T-helper 1 cell treated with Interleukin-12 subunit alpha and Interleukin-12 subunit beta and Interleukin-4 antibody, amounts not matched to agents 30 μg/mL and 1 μg/mL, for 36 hours (primary cell): ENCODE measurements around the gene IL25.
"Not testable (repeated sequence)": the region's sequence is repeated elsewhere in the genome, so short reads cannot be mapped to it uniquely, and the experiment has no call there.

ENCODE experiments used
- H3K27ac Mint-ChIP-seq: one replicate; pipeline ENCODE4 v1.8.0; 2021; ENCODE audit warnings: mild to moderate bottlenecking, mixed read lengths
- H3K27me3 Mint-ChIP-seq: one replicate; pipeline ENCODE4 v1.8.0; 2021; ENCODE audit warnings: low read depth, mixed read lengths
- H3K36me3 Mint-ChIP-seq: one replicate; pipeline ENCODE4 v1.8.0; 2021; ENCODE audit warnings: low read depth, mixed read lengths
- H3K4me1 Mint-ChIP-seq: one replicate; pipeline ENCODE4 v1.8.0; 2021; ENCODE audit warnings: low read depth, mixed read lengths
- H3K4me3 Mint-ChIP-seq: one replicate; pipeline ENCODE4 v1.8.0; 2021; ENCODE audit warnings: mild to moderate bottlenecking, moderate library complexity, mixed read lengths
- H3K9me3 Mint-ChIP-seq: one replicate; pipeline ENCODE4 v1.8.0; 2021; ENCODE audit warnings: mixed read lengths

Gene IL25

DNA sequence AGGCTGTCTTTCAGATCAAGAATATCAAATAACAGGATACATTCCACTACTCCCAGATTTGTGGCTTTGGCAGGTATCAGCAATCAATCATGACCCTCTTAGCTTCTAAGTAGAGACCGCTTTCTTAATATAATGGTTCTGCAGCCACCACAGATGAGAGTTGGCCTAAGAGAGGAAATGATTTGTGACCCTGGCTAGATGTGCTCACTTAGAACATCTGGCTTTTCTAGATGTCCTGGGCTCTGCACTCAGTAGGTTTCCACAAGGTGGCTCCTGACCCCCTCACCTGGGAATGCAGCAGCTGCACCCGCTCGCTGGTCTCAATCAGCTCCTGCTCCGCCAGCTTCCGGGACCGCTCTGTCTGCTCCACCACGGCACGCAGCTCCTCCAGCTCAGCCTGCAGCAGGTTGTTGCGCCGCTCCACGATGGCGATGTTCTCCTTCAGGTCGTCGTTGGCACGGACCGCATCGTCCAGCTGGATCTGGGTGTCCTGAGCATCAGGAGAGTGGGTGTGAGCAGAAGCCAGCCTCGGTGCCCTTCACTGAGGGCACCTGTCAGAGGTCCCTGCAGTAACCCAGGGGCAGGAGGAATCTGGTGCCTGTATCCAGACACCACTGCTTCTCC, 13.1 kb downstream of the IL25 start:
- Mint-ChIP-seq H3K4me3 (no peak overlapping the region), H3K27ac (no peak overlapping the region), H3K4me1 (no peaks in the 10 kb centered on the region)

DNA sequence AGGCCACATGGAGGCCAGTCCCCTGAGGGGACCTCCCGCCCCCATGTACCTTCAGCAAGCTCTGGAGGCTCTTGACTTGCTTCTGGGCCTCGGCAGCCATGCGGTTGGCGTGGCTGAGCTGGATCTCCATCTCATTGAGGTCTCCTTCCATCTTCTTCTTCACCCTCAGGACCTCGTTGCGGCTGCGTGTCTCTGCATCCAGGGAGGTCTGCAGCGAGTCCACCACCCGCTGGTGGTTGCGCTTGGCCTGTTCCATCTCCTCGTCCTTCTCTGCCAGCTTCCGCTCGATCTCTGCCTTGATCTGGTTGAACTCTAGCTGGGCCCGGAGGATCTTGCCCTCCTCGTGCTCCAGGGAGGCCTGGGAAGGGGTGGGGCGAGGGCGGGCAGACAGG, 13.7 kb downstream of the IL25 start:
- H3K27me3 Mint-ChIP-seq = peaks cover 10% of the 10 kb centered on the region
- not testable (repeated sequence) for H3K4me1 Mint-ChIP-seq, H3K27ac Mint-ChIP-seq, H3K9me3 Mint-ChIP-seq, H3K4me3 Mint-ChIP-seq, H3K36me3 Mint-ChIP-seq

More for the DNA sequence above, 13.1 kb downstream of the IL25 start:
- H3K36me3 Mint-ChIP-seq = no peaks in the 10 kb centered on the region
- no peaks in the 10 kb centered on the region for H3K9me3 Mint-ChIP-seq
- peaks cover 10% of the 10 kb centered on the region for H3K27me3 Mint-ChIP-seq

DNA sequence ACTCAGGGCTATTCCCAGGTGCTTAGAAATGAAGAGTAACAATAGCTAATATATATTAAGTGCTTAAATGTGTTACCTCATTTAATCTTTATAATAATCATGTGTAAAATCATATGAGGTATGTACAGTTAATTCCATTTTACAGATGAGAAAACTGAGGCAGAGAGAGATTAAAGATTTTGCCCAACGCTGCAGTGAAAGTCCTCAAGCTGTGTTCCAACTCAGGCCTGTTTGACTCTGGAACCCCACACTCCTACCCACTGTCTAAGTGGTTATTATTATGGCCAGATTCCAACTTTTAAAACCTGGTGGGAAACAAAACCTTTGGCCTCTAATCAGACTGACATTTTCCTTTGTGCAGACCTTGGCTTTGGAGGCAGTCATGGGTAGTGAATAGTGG, 14.4 kb downstream of the IL25 start:
- H3K36me3 Mint-ChIP-seq = no peaks in the 10 kb centered on the region
- peaks cover 7% of the 10 kb centered on the region for H3K27me3 Mint-ChIP-seq
- no peaks in the 10 kb centered on the region for H3K9me3 Mint-ChIP-seq
- H3K27ac Mint-ChIP-seq = no peak overlapping the region
- no peaks in the 10 kb centered on the region for H3K4me1 Mint-ChIP-seq
- H3K4me3 Mint-ChIP-seq = no peak overlapping the region

DNA sequence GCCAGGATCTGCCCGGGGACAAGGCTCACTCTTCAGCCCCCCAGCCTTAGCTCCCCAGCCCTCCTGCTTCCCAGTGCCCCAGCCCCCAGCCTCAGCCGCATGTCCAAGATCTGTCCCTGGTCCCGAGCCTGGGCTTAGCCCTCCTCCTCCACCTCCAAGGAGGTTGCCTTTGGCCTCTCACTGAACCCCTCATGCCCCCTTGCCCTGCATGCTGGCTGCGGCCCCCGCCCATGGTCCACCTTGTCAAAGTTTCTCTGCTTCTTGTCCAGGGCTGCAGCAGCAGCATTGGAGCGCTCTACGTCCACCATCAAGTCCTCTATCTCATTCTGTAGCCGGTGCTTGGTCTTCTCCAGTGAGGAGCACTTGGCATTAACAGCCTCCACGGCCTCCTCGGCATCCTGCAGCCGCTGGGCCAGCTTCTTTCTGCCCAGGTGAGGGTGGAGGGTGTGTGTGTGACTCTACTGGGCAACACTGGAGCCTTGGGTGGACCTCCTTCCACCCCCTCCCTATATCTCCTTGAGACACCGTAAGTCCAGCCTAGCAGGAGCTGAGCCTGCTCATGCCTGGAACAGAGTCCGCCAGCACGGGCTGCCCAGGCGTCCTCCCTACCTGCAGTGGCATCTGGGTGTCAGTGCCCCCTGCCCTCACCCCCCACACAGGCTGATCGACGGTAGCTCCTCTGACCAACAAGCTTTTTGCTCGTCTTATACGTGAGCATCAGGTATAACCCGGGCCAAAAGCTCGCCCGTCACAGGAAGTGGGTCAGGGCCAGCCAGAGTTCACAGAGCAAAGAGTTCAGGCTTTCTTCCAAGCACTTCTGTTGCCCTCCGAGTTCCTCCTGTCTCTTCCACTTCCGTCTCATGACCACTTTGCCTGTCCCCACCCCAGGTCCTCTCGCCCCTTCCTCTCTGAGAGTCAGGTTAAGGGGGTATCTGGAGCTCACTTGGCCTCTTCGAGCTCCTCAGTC, 15.6 kb downstream of the IL25 start:
- Mint-ChIP-seq H3K27ac (no peak overlapping the region), H3K36me3 (no peaks in the 10 kb centered on the region), H3K4me1 (no peaks in the 10 kb centered on the region), H3K9me3 (no peaks in the 10 kb centered on the region), H3K4me3 (no peak overlapping the region), H3K27me3 (peaks cover 7% of the 10 kb centered on the region)

DNA sequence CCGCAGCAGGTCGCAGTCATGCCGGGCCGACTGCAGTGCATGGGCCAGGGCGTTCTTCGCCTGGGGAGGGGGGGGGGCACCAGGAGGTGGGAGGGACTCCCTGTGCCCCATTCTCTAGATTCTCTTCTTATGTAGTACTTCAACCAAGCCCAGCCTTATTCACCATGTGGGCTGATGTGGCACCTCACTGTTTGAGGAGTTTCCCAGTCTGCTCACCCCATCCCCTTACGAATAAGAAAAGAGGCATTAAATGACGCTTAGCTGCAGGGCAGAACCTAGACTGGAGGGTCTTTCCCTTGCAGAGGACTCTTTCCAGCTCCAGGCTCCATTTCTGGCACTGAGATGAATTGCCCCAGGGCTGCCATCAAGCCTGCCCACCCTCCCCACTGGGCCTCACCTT, 16.4 kb downstream of the IL25 start:
- Mint-ChIP-seq H3K27ac (no peak overlapping the region), H3K9me3 (no peaks in the 10 kb centered on the region), H3K36me3 (no peaks in the 10 kb centered on the region), H3K4me3 (no peak overlapping the region), H3K4me1 (no peaks in the 10 kb centered on the region), H3K27me3 (peaks cover 7% of the 10 kb centered on the region)

DNA sequence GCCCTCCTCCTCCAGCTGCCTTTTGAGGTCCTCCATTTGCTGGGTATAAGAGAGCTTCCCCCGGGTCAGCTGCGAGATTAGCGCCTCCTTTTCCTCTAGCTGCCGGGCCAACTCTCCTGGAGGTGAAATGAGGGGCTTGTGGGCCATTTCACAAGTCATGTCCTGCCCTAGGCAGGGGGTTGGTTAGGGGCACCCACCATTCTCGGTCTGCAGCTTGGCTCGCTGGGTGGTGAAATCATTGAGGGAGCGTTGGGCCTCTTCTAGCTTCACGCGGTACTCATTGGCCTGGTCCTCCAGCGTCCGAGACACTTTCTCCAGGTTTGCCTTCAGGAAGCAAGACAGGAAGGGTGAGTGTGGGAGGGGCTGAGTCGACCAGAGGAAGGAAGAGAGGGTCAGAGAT, 16.8 kb downstream of the IL25 start:
- Mint-ChIP-seq H3K4me3 (no peak overlapping the region), H3K27ac (no peak overlapping the region), H3K36me3 (no peaks in the 10 kb centered on the region), H3K9me3 (no peaks in the 10 kb centered on the region), H3K4me1 (no peaks in the 10 kb centered on the region), H3K27me3 (peaks cover 7% of the 10 kb centered on the region)

GRCh38 chr14:23389871-23390270, 17.3 kb downstream of the IL25 start:
- not testable (repeated sequence) for H3K36me3 Mint-ChIP-seq, H3K27me3 Mint-ChIP-seq, H3K4me3 Mint-ChIP-seq, H3K27ac Mint-ChIP-seq, H3K4me1 Mint-ChIP-seq, H3K9me3 Mint-ChIP-seq

GRCh38 chr14:23392613-23393012, 20.0 kb downstream of the IL25 start:
- H3K9me3 Mint-ChIP-seq = no peaks in the 10 kb centered on the region
- H3K27ac Mint-ChIP-seq = no peak overlapping the region
- H3K4me3 Mint-ChIP-seq = no peak overlapping the region
- no peaks in the 10 kb centered on the region for H3K27me3 Mint-ChIP-seq
- H3K36me3 Mint-ChIP-seq = no peaks in the 10 kb centered on the region
- no peaks in the 10 kb centered on the region for H3K4me1 Mint-ChIP-seq

- Mint-ChIP-seq H3K4me1 (no peaks in the 10 kb centered on the region), H3K27me3 (no peaks in the 10 kb centered on the region), H3K4me3 (no peak overlapping the region), H3K36me3 (no peaks in the 10 kb centered on the region), H3K9me3 (no peaks in the 10 kb centered on the region), H3K27ac (no peak overlapping the region)
Measured at GRCh38 chr14:23396126-23396525, 23.5 kb downstream of the IL25 start.

GRCh38 chr14:23396781-23397407, 24.3 kb downstream of the IL25 start:
- H3K36me3 Mint-ChIP-seq = no peaks in the 10 kb centered on the region
- H3K4me3 Mint-ChIP-seq = no peak overlapping the region
- peaks cover 4% of the 10 kb centered on the region for H3K27me3 Mint-ChIP-seq
- no peaks in the 10 kb centered on the region for H3K9me3 Mint-ChIP-seq
- no peak overlapping the region for H3K27ac Mint-ChIP-seq
- no peaks in the 10 kb centered on the region for H3K4me1 Mint-ChIP-seq

- Mint-ChIP-seq H3K36me3 (no peaks in the 10 kb centered on the region), H3K4me3 (no peak overlapping the region), H3K27me3 (peaks cover 4% of the 10 kb centered on the region), H3K9me3 (no peaks in the 10 kb centered on the region), H3K4me1 (no peaks in the 10 kb centered on the region), H3K27ac (no peak overlapping the region)
Measured at GRCh38 chr14:23398348-23398747, 25.7 kb downstream of the IL25 start.

DNA sequence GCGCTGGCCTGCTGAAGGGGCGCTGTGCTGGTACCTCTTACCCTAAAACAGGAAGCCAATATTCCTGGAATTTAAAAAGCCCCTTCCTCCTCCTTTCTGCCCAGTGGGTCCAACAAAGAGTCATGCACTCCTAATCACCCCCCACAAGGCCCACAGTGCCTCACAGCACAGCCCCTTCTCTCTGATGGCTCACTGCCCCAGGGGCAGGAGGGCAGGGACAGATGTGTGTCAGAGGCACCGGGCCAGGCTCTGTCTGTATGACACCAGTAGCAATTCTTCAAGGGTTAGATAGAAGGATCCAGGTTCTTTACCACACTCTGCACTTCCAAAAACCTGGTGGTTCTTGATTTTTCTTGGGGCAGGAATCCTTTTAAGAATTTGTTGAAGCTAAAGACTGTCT, 26.5 kb downstream of the IL25 start:
- Mint-ChIP-seq H3K9me3 (no peaks in the 10 kb centered on the region), H3K4me3 (no peak overlapping the region), H3K27me3 (peaks cover 4% of the 10 kb centered on the region), H3K4me1 (no peaks in the 10 kb centered on the region), H3K36me3 (no peaks in the 10 kb centered on the region), H3K27ac (no peak overlapping the region)

GRCh38 chr14:23399591-23399990, 27.0 kb downstream of the IL25 start:
- Mint-ChIP-seq H3K27ac (no peak overlapping the region), H3K4me3 (no peak overlapping the region), H3K27me3 (peaks cover 4% of the 10 kb centered on the region), H3K9me3 (no peaks in the 10 kb centered on the region), H3K36me3 (no peaks in the 10 kb centered on the region), H3K4me1 (no peaks in the 10 kb centered on the region)

- H3K4me1 Mint-ChIP-seq, H3K36me3 Mint-ChIP-seq, H3K9me3 Mint-ChIP-seq, H3K27me3 Mint-ChIP-seq, H3K27ac Mint-ChIP-seq, H3K4me3 Mint-ChIP-seq: not testable (repeated sequence)
Measured at GRCh38 chr14:23400496-23401149, 28.0 kb downstream of the IL25 start.
